IMR-90 (cell line): ENCODE results near the gene FAM78B.

Experiments
- CTCF ChIP-seq: conservative IDR thresholded peaks from 2 replicates; pipeline ENCODE4 v1.5.1; 2012; ENCODE audit warnings: mild to moderate bottlenecking, low read depth, low read length, improper control_type of control experiment
- POLR2A ChIP-seq: IDR thresholded peaks from 2 replicates; pipeline ENCODE4 v1.6.1; 2012; ENCODE audit warnings: mild to moderate bottlenecking, low read depth, low read length

- TF ChIP-seq CTCF (no peak), POLR2A (no peak)
Observed at GRCh38 chr1:166084613-166085012, 82.2 kb downstream of the FAM78B start.
